HG03159 (cell line): ENCODE data around the gene HHAT.

Experiments used
- ATAC-seq: cut with Tn5 transposase; IDR thresholded peaks from one replicate; pipeline ENCODE4 v1.9.1; 2021; ENCODE audit warnings: mild to moderate bottlenecking, moderate library complexity; ENCODE audit not compliant: unreplicated experiment

Gene HHAT

GRCh38 chr1:210437111-210437510 is 108.4 kb downstream of the HHAT start:
- ATAC-seq: no peak

DNA sequence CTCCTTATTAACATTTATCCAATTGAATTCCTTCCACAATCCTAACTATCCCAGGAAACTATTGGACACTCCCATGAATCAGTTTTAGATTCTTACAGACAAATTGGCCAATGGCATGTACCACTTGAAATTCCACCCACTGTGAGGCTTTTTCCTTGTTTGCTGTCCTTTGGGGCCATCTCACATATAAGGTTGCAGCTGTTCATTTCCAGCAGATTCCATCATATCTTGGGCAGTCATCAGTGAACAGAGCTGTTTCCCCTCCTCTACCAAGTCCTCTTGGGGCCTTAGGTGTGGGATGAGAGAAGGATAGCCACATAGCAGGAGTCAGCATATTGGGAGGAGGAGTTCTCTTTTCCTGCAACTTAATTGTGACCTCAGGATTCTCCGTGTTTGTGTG is 109.1 kb downstream of the HHAT start:
- no peak for ATAC-seq

GRCh38 chr1:210438928-210439841 is 110.5 kb downstream of the HHAT start:
- ATAC-seq: no peak

DNA sequence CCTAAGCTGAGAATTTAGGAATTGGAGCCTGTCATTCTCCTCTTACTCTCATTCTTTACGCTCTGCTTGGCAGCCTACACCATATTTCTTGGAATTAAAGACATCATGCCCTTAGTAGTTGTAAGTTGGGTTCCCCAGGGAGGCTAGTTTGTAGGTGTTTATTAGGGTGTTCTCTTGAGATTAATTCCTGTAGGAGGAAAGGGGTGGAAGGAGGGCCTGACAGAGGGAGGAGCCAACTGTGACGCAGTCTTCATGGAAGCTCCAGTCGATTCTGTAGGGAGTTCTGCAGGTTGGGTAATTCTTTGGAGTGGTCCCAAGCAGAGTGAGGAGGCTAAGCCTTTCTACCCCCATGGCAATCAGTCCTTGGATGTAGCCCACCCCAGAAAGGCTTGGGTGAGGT is 111.4 kb downstream of the HHAT start:
- no peak for ATAC-seq

- ATAC-seq: no peak
Observed at GRCh38 chr1:210441028-210441427, 112.3 kb downstream of the HHAT start.

DNA sequence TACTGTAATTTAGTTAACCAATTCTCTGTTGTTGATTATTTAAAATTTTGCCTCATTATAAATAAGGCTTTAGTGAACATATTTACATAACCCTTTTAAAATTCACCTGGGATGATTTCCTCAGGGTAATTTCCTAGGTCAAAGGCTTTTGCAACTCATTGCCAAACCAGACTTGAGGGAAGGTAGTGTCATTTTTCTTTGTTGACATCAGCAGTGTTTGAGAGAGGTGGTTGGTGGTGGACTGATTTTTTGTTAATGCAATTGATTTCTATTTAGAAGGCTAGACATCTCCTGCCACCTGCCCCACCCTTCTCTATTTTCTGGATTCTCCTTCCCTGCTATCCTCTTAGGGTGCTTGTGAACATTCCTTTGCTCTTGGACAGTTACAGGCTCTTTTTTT is 116.8 kb downstream of the HHAT start:
- no peak for ATAC-seq

- no peak for ATAC-seq
Observed at GRCh38 chr1:210445931-210446330, 117.2 kb downstream of the HHAT start.

GRCh38 chr1:210446479-210446878 is 117.8 kb downstream of the HHAT start:
- no peak for ATAC-seq

GRCh38 chr1:210447456-210448057 is 118.9 kb downstream of the HHAT start:
- ATAC-seq: no peak

DNA sequence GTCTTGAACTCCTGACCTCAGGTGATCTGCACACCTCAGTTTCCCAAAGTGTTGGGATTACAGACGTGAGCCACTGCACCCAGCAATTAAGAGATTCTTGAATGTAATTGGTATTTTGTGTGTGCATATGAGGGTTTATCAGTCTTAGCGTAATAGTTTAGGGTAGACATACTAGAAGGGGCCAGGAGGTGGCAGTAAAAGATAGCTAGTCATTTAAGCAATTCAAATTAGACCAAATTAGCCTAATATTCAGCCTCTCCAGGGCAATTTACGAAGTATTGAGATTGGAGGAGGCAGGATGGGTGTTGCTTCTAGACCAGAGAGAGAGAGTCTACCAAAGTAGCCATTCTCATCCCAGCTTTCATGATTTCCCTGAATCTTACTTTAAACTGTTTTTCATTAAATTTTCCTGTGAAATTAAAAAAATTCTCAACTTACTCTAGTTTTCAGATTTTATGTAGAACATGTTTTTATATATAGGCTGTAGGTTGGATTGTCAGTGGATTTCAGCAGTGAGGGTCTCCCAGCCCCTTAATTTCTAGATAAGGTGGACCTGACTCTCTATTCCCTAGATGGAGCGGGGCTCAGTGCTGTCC is 119.7 kb downstream of the HHAT start:
- no peak for ATAC-seq

GRCh38 chr1:210455840-210456603 is 127.3 kb downstream of the HHAT start:
- ATAC-seq: no peak

GRCh38 chr1:210456731-210457255 is 128.1 kb downstream of the HHAT start:
- ATAC-seq: no peak

DNA sequence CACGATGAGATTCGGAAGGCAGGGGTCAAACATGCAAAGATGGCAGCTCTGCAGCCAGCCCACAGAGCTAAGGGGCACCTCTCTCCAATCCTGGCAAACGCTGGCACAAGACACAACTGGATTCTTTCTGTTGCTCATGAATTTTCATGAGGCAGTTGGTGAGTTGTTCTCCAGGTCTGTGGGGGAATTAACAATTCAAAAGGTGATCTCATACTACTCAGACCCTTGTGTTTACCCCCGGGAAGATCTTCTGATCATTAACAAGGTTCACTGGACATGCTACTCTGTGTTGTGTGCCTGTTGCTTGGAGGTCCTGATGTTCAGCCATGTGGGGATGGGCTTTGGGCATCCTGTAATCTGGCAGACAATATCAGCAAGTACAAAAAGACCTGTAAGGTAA is 128.9 kb downstream of the HHAT start:
- ATAC-seq: no peak

- ATAC-seq: no peak
Observed at GRCh38 chr1:210464519-210465039, 135.9 kb downstream of the HHAT start.

DNA sequence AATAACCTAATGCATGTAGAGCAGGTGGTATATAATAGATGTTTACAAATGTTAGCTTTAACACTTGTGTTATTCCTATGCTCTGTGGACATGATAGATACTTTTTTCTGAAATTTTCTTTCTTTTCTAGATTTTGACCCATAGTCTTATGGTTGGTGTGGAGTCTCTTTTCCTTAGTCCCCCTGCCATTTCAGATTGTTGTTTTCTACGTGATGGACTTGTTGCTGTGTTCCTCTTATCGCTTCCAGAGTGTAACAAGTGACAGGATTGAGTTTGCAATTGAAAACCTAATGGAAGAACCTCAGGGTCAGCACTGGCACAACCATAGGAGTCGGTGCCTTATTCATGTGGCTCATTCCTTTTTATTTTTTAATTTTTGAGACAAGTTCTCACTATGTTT is 136.4 kb downstream of the HHAT start:
- no peak for ATAC-seq

- ATAC-seq: no peak
Observed at GRCh38 chr1:210467440-210468043, 138.8 kb downstream of the HHAT start.

GRCh38 chr1:210469441-210469840 is 140.7 kb downstream of the HHAT start:
- no peak for ATAC-seq

GRCh38 chr1:210475321-210475720 is 146.6 kb downstream of the HHAT start:
- ATAC-seq: no peak

DNA sequence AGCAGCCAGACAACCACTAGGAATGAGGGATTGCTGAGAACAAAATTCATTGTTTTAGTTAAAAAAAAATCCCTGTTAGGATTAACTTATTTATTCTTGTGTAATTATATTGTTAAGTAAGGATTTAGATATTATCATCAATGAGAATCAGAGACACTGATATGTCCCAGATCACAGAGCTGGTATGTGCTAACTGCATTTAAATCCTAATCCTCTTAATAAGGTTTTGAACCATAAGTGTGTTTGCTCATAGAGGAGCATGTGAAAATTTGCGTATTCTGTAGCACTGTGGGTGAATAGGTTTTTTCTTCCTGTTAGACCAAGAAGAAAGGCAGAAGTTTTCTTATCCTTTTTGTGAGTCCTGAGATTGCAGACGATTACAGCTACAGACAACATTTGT is 147.1 kb downstream of the HHAT start:
- no peak for ATAC-seq

- ATAC-seq: no peak
Observed at GRCh38 chr1:210476730-210477129, 148.0 kb downstream of the HHAT start.
